Mesenchymal stem cell (in vitro differentiated cells and primary cell): Measurements from ENCODE around the gene GPR39.

Source experiments
- DNase-seq: peaks from one replicate; pipeline ENCODE4 v3.0.0-alpha.2; 2013
- H2AFZ ChIP-seq: one replicate; pipeline ENCODE4 v1.6.1; 2013; ENCODE audit warnings: low read depth, mild to moderate bottlenecking, control low read depth, inconsistent platforms, low read length, moderate library complexity
- H2AK5ac ChIP-seq: 2 replicates; pipeline ENCODE4 v1.6.1; 2013; ENCODE audit warnings: low read length, moderate library complexity, mild to moderate bottlenecking, inconsistent platforms; ENCODE audit not compliant: severe bottlenecking
- H2BK120ac ChIP-seq: one replicate; pipeline ENCODE4 v1.6.1; 2013; ENCODE audit warnings: low read depth, mild to moderate bottlenecking, inconsistent platforms, low read length, moderate library complexity
- H2BK12ac ChIP-seq, 2 experiments: one replicate each; pipeline ENCODE4 v1.6.1; 2013; ENCODE audit warnings: inconsistent platforms in 2 of 2, low read length in 2 of 2, mild to moderate bottlenecking in 2 of 2, moderate library complexity in 2 of 2, control low read depth in 1 of 2
- H2BK15ac ChIP-seq: one replicate; pipeline ENCODE4 v1.6.1; 2013; ENCODE audit warnings: mild to moderate bottlenecking, low read depth, inconsistent platforms; ENCODE audit not compliant: poor library complexity, severe bottlenecking
- H2BK5ac ChIP-seq: 2 replicates; pipeline ENCODE4 v1.6.1; 2013; ENCODE audit warnings: low read depth, mild to moderate bottlenecking, low read length, control low read depth, inconsistent platforms; ENCODE audit not compliant: poor library complexity, severe bottlenecking
- H3K14ac ChIP-seq, 2 experiments: one replicate each; pipeline ENCODE4 v1.6.1; 2013; ENCODE audit warnings: inconsistent platforms in 2 of 2, low read length in 2 of 2, control low read depth in 1 of 2, mild to moderate bottlenecking in 1 of 2, moderate library complexity in 1 of 2
- H3K18ac ChIP-seq, 2 experiments: one replicate each; pipeline ENCODE4 v1.6.1; 2013; ENCODE audit warnings: inconsistent platforms in 2 of 2, low read length in 2 of 2, control low read depth in 1 of 2, low read depth in 1 of 2, mild to moderate bottlenecking in 1 of 2
- H3K23ac ChIP-seq, 2 experiments: one replicate each; pipeline ENCODE4 v1.6.1; 2013; ENCODE audit warnings: inconsistent platforms in 2 of 2, low read length in 2 of 2, mild to moderate bottlenecking in 2 of 2, moderate library complexity in 2 of 2, control low read depth in 1 of 2
- H3K27ac ChIP-seq: 2 replicates; pipeline ENCODE4 v1.5.1; 2013; ENCODE audit warnings: mild to moderate bottlenecking, moderate library complexity, low read length, control low read depth, inconsistent platforms; ENCODE audit not compliant: poor library complexity, severe bottlenecking
- H3K27me3 ChIP-seq, 2 experiments: 2 replicates each; pipeline versions ENCODE4 v1.6.1 to v1.7.0; 2013; ENCODE audit warnings: low read length in 2 of 2, mild to moderate bottlenecking in 2 of 2, moderate library complexity in 2 of 2, control low read depth in 1 of 2, inconsistent platforms in 1 of 2; ENCODE audit not compliant: control insufficient read depth in 1 of 2, insufficient read depth in 1 of 2
- H3K36me3 ChIP-seq, 2 experiments: 2 replicates each; pipeline versions ENCODE4 v1.6.1 to v1.7.0; 2013; ENCODE audit warnings: low read length in 2 of 2, control low read depth in 1 of 2, inconsistent platforms in 1 of 2, low read depth in 1 of 2, mild to moderate bottlenecking in 1 of 2; ENCODE audit not compliant: insufficient read depth in 2 of 2, control insufficient read depth in 1 of 2
- H3K4ac ChIP-seq, 2 experiments: one replicate each; pipeline ENCODE4 v1.6.1; 2013; ENCODE audit warnings: inconsistent platforms in 2 of 2, low read length in 2 of 2, mild to moderate bottlenecking in 2 of 2, moderate library complexity in 2 of 2, control low read depth in 1 of 2, low read depth in 1 of 2
- H3K4me1 ChIP-seq: 2 replicates; pipeline ENCODE4 v1.6.1; 2013; ENCODE audit warnings: low read depth, low read length, control low read depth; ENCODE audit not compliant: control insufficient read depth, insufficient read depth
- H3K4me2 ChIP-seq: 2 replicates; pipeline ENCODE4 v1.6.1; 2013; ENCODE audit warnings: low read length, mild to moderate bottlenecking, inconsistent platforms; ENCODE audit not compliant: poor library complexity, severe bottlenecking
- H3K4me3 ChIP-seq, 2 experiments: 2 replicates each; pipeline versions ENCODE4 v1.5.1 to v1.7.0; 2013; ENCODE audit warnings: low read length in 2 of 2, mild to moderate bottlenecking in 2 of 2, control low read depth in 1 of 2, low read depth in 1 of 2; ENCODE audit not compliant: insufficient read depth in 1 of 2
- H3K79me1 ChIP-seq: replicated peaks from 2 replicates; pipeline ENCODE4 v1.6.1; 2013; ENCODE audit warnings: mild to moderate bottlenecking, control low read depth, low read length, inconsistent platforms; ENCODE audit not compliant: poor library complexity, severe bottlenecking
- H3K9ac ChIP-seq: 2 replicates; pipeline ENCODE4 v1.7.0; 2013; ENCODE audit warnings: mild to moderate bottlenecking, low read length, moderate library complexity
- H3K9me3 ChIP-seq: 2 replicates; pipeline ENCODE4 v1.7.0; 2013; ENCODE audit warnings: mild to moderate bottlenecking, low read length; ENCODE audit not compliant: control insufficient read depth
- H4K8ac ChIP-seq: one replicate; pipeline ENCODE4 v1.6.1; 2013; ENCODE audit warnings: inconsistent platforms, mild to moderate bottlenecking, low read length, moderate library complexity
- H4K91ac ChIP-seq: one replicate; pipeline ENCODE4 v1.6.1; 2013; ENCODE audit warnings: mild to moderate bottlenecking, low read length, inconsistent platforms
- WGBS: methylation state at CpG from one replicate; pipeline ENCODE4 v1.1.7; 2013; ENCODE audit warnings: mixed read lengths; 5-methylcytosine and 5-hydroxymethylcytosine counted together

The GPR39 gene

DNA sequence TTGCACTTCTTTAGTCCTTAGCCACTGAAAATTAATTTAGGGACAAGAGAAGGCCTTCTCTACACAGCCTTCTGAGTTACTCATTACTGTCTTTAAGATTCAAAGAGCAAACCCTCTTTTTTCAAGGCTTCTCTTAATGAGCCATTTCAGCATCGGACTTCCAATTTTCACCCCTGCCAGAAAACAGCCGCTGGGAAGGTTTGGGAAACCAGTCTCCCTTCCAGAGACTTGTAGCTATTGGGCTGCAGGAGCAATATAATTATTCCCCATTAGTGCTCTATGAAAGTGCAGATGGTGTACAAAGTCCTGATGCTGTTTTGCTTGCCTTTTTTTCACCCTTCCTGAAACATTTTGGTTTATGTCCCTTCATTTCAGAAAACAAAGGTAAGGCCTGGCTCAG is 79.3 kb downstream of the GPR39 start:
- Histone ChIP-seq H4K91ac (no peak overlapping the region), H3K79me1 (peaks cover 11% of the 10 kb centered on the region), H3K9me3 (no peaks in the 10 kb centered on the region), H2BK5ac (no peak overlapping the region), H3K27ac (no peak overlapping the region), H3K4me1 (no peaks in the 10 kb centered on the region), H2AFZ (no peak overlapping the region), H3K23ac (no peak overlapping the region), H2BK120ac (no peak overlapping the region), H3K18ac (no peak overlapping the region), H2AK5ac (no peak overlapping the region), H4K8ac (no peak overlapping the region), H3K36me3 (no peaks in the 10 kb centered on the region), H2BK12ac (no peak overlapping the region), H3K9ac (no peak overlapping the region), H3K27me3 (no peaks in the 10 kb centered on the region), H3K4ac (no peak overlapping the region), H2BK15ac (no peak overlapping the region), H3K14ac (no peak overlapping the region), H3K4me2 (no peak overlapping the region), H3K4me3 (no peak overlapping the region)
- no peak for DNase-seq
- WGBS = 81% methylated on average over 2 of the region's 2 CpGs

DNA sequence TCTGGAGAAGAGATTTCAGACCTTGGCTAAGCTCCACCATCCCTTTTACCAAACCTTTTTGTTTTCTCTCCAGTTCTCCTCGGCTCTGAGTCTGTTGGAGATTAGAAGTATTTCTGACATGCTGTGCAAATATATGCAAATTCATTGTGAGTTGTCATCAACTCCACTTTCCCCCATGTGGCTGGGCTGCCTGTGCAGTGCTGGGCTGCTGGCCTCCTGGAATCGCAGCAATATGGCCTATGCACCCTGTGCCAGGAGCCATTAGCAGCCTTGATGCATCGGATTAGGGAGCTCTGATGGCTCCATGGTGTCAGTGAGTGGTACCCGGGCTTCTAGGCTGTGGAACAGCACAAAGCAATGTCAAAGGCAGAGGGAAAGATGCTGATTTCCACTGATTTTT is 80.0 kb downstream of the GPR39 start:
- Histone ChIP-seq H3K4ac (no peak overlapping the region), H4K8ac (no peak overlapping the region), H3K36me3 (no peaks in the 10 kb centered on the region), H3K4me3 (no peak overlapping the region), H2AFZ (no peak overlapping the region), H3K23ac (no peak overlapping the region), H4K91ac (no peak overlapping the region), H2BK12ac (no peak overlapping the region), H3K14ac (no peak overlapping the region), H2BK15ac (no peak overlapping the region), H3K9ac (no peak overlapping the region), H2BK5ac (no peak overlapping the region), H3K4me1 (no peaks in the 10 kb centered on the region), H3K27me3 (no peaks in the 10 kb centered on the region), H3K27ac (no peak overlapping the region), H2AK5ac (no peak overlapping the region), H3K79me1 (peaks cover 11% of the 10 kb centered on the region), H3K4me2 (no peak overlapping the region), H3K18ac (no peak overlapping the region), H2BK120ac (no peak overlapping the region), H3K9me3 (no peaks in the 10 kb centered on the region)
- 88% methylated on average over 3 of the region's 4 CpGs for WGBS
- no peak for DNase-seq

DNA sequence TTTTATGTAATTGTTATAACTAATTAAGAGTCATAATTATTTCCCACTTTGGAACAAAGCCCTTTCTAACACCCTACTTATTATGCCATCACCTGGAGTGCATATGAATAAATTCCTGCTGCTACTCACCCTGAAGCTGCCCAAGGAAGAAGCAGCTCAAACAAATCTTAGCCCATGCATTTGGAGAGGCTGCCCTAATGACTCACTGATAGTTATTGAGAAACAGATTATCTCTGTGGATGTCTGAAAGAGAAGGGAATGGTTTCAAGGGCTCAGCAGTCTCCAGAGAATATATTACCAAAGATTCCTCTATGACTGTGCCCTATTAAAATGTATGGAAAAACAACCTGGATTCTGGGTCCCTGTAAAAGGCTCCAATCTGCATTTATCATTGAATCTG is 81.0 kb downstream of the GPR39 start:
- Histone ChIP-seq H3K36me3 (no peaks in the 10 kb centered on the region), H3K4me2 (no peak overlapping the region), H3K9ac (no peak overlapping the region), H2AFZ (no peak overlapping the region), H3K23ac (no peak overlapping the region), H4K8ac (no peak overlapping the region), H2BK15ac (no peak overlapping the region), H3K14ac (no peak overlapping the region), H2BK120ac (no peak overlapping the region), H3K27ac (no peak overlapping the region), H3K9me3 (no peaks in the 10 kb centered on the region), H3K4me3 (no peak overlapping the region), H2BK12ac (no peak overlapping the region), H3K4ac (no peak overlapping the region), H3K79me1 (peaks cover 11% of the 10 kb centered on the region), H3K4me1 (no peaks in the 10 kb centered on the region), H2BK5ac (no peak overlapping the region), H4K91ac (no peak overlapping the region), H3K18ac (no peak overlapping the region), H2AK5ac (no peak overlapping the region), H3K27me3 (no peaks in the 10 kb centered on the region)
- DNase-seq = peak; percentile 46

- Histone ChIP-seq H3K27me3 (no peaks in the 10 kb centered on the region), H4K91ac (no peak overlapping the region), H3K9me3 (peaks cover 3% of the 10 kb centered on the region), H2AK5ac (no peak overlapping the region), H3K9ac (peak overlapping the region; percentile 27), H3K27ac (no peak overlapping the region), H3K4me2 (no peak overlapping the region), H3K14ac (no peak overlapping the region), H3K4me1 (peaks cover 3% of the 10 kb centered on the region), H4K8ac (no peak overlapping the region), H2BK12ac (no peak overlapping the region), H2AFZ (no peak overlapping the region), H3K79me1 (peaks cover 15% of the 10 kb centered on the region), H3K4ac (no peak overlapping the region), H2BK120ac (no peak overlapping the region), H3K4me3 (no peak overlapping the region), H3K36me3 (no peaks in the 10 kb centered on the region), H2BK15ac (no peak overlapping the region), H3K23ac (no peak overlapping the region), H3K18ac (peak overlapping the region in 1 of 2 experiments; percentile 53), H2BK5ac (no peak overlapping the region)
- 75% methylated on average over 1 of the region's 1 CpG for WGBS
- peak; percentile 30 for DNase-seq
These were observed 87.1 kb downstream of the GPR39 start for GRCh38 chr2:132503701-132504100.
